Mesenchymal stem cell (in vitro differentiated cells and primary cell): Measurements from ENCODE around the gene CEBPG.

Experiments
- DNase-seq: peaks from one replicate; pipeline ENCODE4 v3.0.0-alpha.2; 2013
- H2AFZ ChIP-seq: one replicate; pipeline ENCODE4 v1.6.1; 2013; ENCODE audit warnings: low read depth, mild to moderate bottlenecking, control low read depth, inconsistent platforms, low read length, moderate library complexity
- H2AK5ac ChIP-seq: 2 replicates; pipeline ENCODE4 v1.6.1; 2013; ENCODE audit warnings: low read length, moderate library complexity, mild to moderate bottlenecking, inconsistent platforms; ENCODE audit not compliant: severe bottlenecking
- H2BK120ac ChIP-seq: one replicate; pipeline ENCODE4 v1.6.1; 2013; ENCODE audit warnings: low read depth, mild to moderate bottlenecking, inconsistent platforms, low read length, moderate library complexity
- H2BK12ac ChIP-seq, 2 experiments: one replicate each; pipeline ENCODE4 v1.6.1; 2013; ENCODE audit warnings: inconsistent platforms in 2 of 2, low read length in 2 of 2, mild to moderate bottlenecking in 2 of 2, moderate library complexity in 2 of 2, control low read depth in 1 of 2
- H2BK15ac ChIP-seq: one replicate; pipeline ENCODE4 v1.6.1; 2013; ENCODE audit warnings: mild to moderate bottlenecking, low read depth, inconsistent platforms; ENCODE audit not compliant: poor library complexity, severe bottlenecking
- H2BK5ac ChIP-seq: 2 replicates; pipeline ENCODE4 v1.6.1; 2013; ENCODE audit warnings: low read depth, mild to moderate bottlenecking, low read length, control low read depth, inconsistent platforms; ENCODE audit not compliant: poor library complexity, severe bottlenecking
- H3K14ac ChIP-seq, 2 experiments: one replicate each; pipeline ENCODE4 v1.6.1; 2013; ENCODE audit warnings: inconsistent platforms in 2 of 2, low read length in 2 of 2, control low read depth in 1 of 2, mild to moderate bottlenecking in 1 of 2, moderate library complexity in 1 of 2
- H3K18ac ChIP-seq, 2 experiments: one replicate each; pipeline ENCODE4 v1.6.1; 2013; ENCODE audit warnings: inconsistent platforms in 2 of 2, low read length in 2 of 2, control low read depth in 1 of 2, low read depth in 1 of 2, mild to moderate bottlenecking in 1 of 2
- H3K23ac ChIP-seq, 2 experiments: one replicate each; pipeline ENCODE4 v1.6.1; 2013; ENCODE audit warnings: inconsistent platforms in 2 of 2, low read length in 2 of 2, mild to moderate bottlenecking in 2 of 2, moderate library complexity in 2 of 2, control low read depth in 1 of 2
- H3K27ac ChIP-seq: 2 replicates; pipeline ENCODE4 v1.5.1; 2013; ENCODE audit warnings: mild to moderate bottlenecking, moderate library complexity, low read length, control low read depth, inconsistent platforms; ENCODE audit not compliant: poor library complexity, severe bottlenecking
- H3K27me3 ChIP-seq, 2 experiments: 2 replicates each; pipeline versions ENCODE4 v1.6.1 to v1.7.0; 2013; ENCODE audit warnings: low read length in 2 of 2, mild to moderate bottlenecking in 2 of 2, moderate library complexity in 2 of 2, control low read depth in 1 of 2, inconsistent platforms in 1 of 2; ENCODE audit not compliant: control insufficient read depth in 1 of 2, insufficient read depth in 1 of 2
- H3K36me3 ChIP-seq, 2 experiments: 2 replicates each; pipeline versions ENCODE4 v1.6.1 to v1.7.0; 2013; ENCODE audit warnings: low read length in 2 of 2, control low read depth in 1 of 2, inconsistent platforms in 1 of 2, low read depth in 1 of 2, mild to moderate bottlenecking in 1 of 2; ENCODE audit not compliant: insufficient read depth in 2 of 2, control insufficient read depth in 1 of 2
- H3K4ac ChIP-seq, 2 experiments: one replicate each; pipeline ENCODE4 v1.6.1; 2013; ENCODE audit warnings: inconsistent platforms in 2 of 2, low read length in 2 of 2, mild to moderate bottlenecking in 2 of 2, moderate library complexity in 2 of 2, control low read depth in 1 of 2, low read depth in 1 of 2
- H3K4me1 ChIP-seq: 2 replicates; pipeline ENCODE4 v1.6.1; 2013; ENCODE audit warnings: low read depth, low read length, control low read depth; ENCODE audit not compliant: control insufficient read depth, insufficient read depth
- H3K4me2 ChIP-seq: 2 replicates; pipeline ENCODE4 v1.6.1; 2013; ENCODE audit warnings: low read length, mild to moderate bottlenecking, inconsistent platforms; ENCODE audit not compliant: poor library complexity, severe bottlenecking
- H3K4me3 ChIP-seq, 2 experiments: 2 replicates each; pipeline versions ENCODE4 v1.5.1 to v1.7.0; 2013; ENCODE audit warnings: low read length in 2 of 2, mild to moderate bottlenecking in 2 of 2, control low read depth in 1 of 2, low read depth in 1 of 2; ENCODE audit not compliant: insufficient read depth in 1 of 2
- H3K79me1 ChIP-seq: replicated peaks from 2 replicates; pipeline ENCODE4 v1.6.1; 2013; ENCODE audit warnings: mild to moderate bottlenecking, control low read depth, low read length, inconsistent platforms; ENCODE audit not compliant: poor library complexity, severe bottlenecking
- H3K9ac ChIP-seq: 2 replicates; pipeline ENCODE4 v1.7.0; 2013; ENCODE audit warnings: mild to moderate bottlenecking, low read length, moderate library complexity
- H3K9me3 ChIP-seq: 2 replicates; pipeline ENCODE4 v1.7.0; 2013; ENCODE audit warnings: mild to moderate bottlenecking, low read length; ENCODE audit not compliant: control insufficient read depth
- H4K8ac ChIP-seq: one replicate; pipeline ENCODE4 v1.6.1; 2013; ENCODE audit warnings: inconsistent platforms, mild to moderate bottlenecking, low read length, moderate library complexity
- H4K91ac ChIP-seq: one replicate; pipeline ENCODE4 v1.6.1; 2013; ENCODE audit warnings: mild to moderate bottlenecking, low read length, inconsistent platforms
- WGBS: methylation state at CpG from one replicate; pipeline ENCODE4 v1.1.7; 2013; ENCODE audit warnings: mixed read lengths; 5-methylcytosine and 5-hydroxymethylcytosine counted together

CEBPG gene

GRCh38 chr19:33382006-33382405 lies 8.5 kb downstream of the CEBPG start:
- Histone ChIP-seq H4K8ac (no peak overlapping the region), H4K91ac (no peak overlapping the region), H3K4me3 (no peak overlapping the region), H3K4me1 (peaks cover 4% of the 10 kb centered on the region), H3K4ac (no peak overlapping the region), H2BK5ac (no peak overlapping the region), H3K79me1 (peaks cover 44% of the 10 kb centered on the region), H3K14ac (no peak overlapping the region), H3K27ac (no peak overlapping the region), H3K4me2 (no peak overlapping the region), H3K36me3 (peaks cover 24 to 26% of the 10 kb centered on the region in 2 experiments), H2AFZ (no peak overlapping the region), H3K9ac (no peak overlapping the region), H3K9me3 (no peaks in the 10 kb centered on the region), H2AK5ac (no peak overlapping the region), H2BK12ac (no peak overlapping the region), H3K18ac (no peak overlapping the region), H2BK120ac (no peak overlapping the region), H2BK15ac (no peak overlapping the region), H3K27me3 (no peaks in the 10 kb centered on the region), H3K23ac (no peak overlapping the region)
- DNase-seq, result no peak
- WGBS, result over 99% methylated on average over 4 of the region's 4 CpGs

- WGBS, result over 99% methylated on average over 4 of the region's 4 CpGs
- Histone ChIP-seq H4K8ac (no peak overlapping the region), H3K4me3 (no peak overlapping the region)
Measured at GRCh38 chr19:33382982-33383381, 9.5 kb downstream of the CEBPG start.

GRCh38 chr19:33383720-33384292 lies 10.3 kb downstream of the CEBPG start:
- no peak overlapping the region for H2BK15ac ChIP-seq
- H2BK5ac ChIP-seq, result no peak overlapping the region
- H3K14ac ChIP-seq, result peak overlapping the region in 1 of 2 experiments; percentile 7
- peaks cover 28 to 42% of the 10 kb centered on the region in 2 experiments for H3K36me3 ChIP-seq
- H3K27ac ChIP-seq, result no peak overlapping the region
- H3K9ac ChIP-seq, result no peak overlapping the region
- no peak overlapping the region for H2BK12ac ChIP-seq
- H2AK5ac ChIP-seq, result no peak overlapping the region
- 96% methylated on average over 13 of the region's 13 CpGs for WGBS
- H3K4ac ChIP-seq, result no peak overlapping the region
- no peak for DNase-seq
- no peak overlapping the region for H4K8ac ChIP-seq
- no peaks in the 10 kb centered on the region for H3K9me3 ChIP-seq
- H3K27me3 ChIP-seq, result no peaks in the 10 kb centered on the region
- peaks cover 2% of the 10 kb centered on the region for H3K4me1 ChIP-seq
- H3K18ac ChIP-seq, result no peak overlapping the region
- no peak overlapping the region for H3K4me3 ChIP-seq
- no peak overlapping the region for H4K91ac ChIP-seq
- H3K4me2 ChIP-seq, result no peak overlapping the region
- no peak overlapping the region for H2BK120ac ChIP-seq
- H3K23ac ChIP-seq, result no peak overlapping the region
- peaks cover 58% of the 10 kb centered on the region for H3K79me1 ChIP-seq
- H2AFZ ChIP-seq, result no peak overlapping the region

More at GRCh38 chr19:33382982-33383381, 9.5 kb downstream of the CEBPG start:
- Histone ChIP-seq H2BK12ac (no peak overlapping the region), H4K91ac (no peak overlapping the region), H3K18ac (no peak overlapping the region), H2BK5ac (no peak overlapping the region), H3K27ac (no peak overlapping the region), H3K36me3 (peaks cover 28 to 34% of the 10 kb centered on the region in 2 experiments), H3K9ac (no peak overlapping the region), H3K4me2 (no peak overlapping the region), H2AFZ (no peak overlapping the region), H2BK120ac (no peak overlapping the region), H3K79me1 (peaks cover 52% of the 10 kb centered on the region), H3K9me3 (no peaks in the 10 kb centered on the region), H3K4ac (no peak overlapping the region), H2AK5ac (no peak overlapping the region), H3K27me3 (no peaks in the 10 kb centered on the region), H3K14ac (no peak overlapping the region), H3K4me1 (peaks cover 2% of the 10 kb centered on the region), H2BK15ac (no peak overlapping the region), H3K23ac (no peak overlapping the region)
- DNase-seq, result no peak

GRCh38 chr19:33384983-33385382 lies 11.5 kb downstream of the CEBPG start:
- H2BK15ac ChIP-seq, result no peak overlapping the region
- H2BK12ac ChIP-seq, result no peak overlapping the region
- 98% methylated on average over 8 of the region's 8 CpGs for WGBS
- no peak overlapping the region for H3K23ac ChIP-seq
- H3K4me1 ChIP-seq, result peaks cover 8% of the 10 kb centered on the region
- DNase-seq, result no peak
- peaks cover 17 to 47% of the 10 kb centered on the region in 2 experiments for H3K36me3 ChIP-seq
- no peak overlapping the region for H2AFZ ChIP-seq
- H3K79me1 ChIP-seq, result peaks cover 63% of the 10 kb centered on the region
- H3K18ac ChIP-seq, result no peak overlapping the region
- H3K27ac ChIP-seq, result no peak overlapping the region
- no peak overlapping the region for H3K9ac ChIP-seq
- H3K9me3 ChIP-seq, result no peaks in the 10 kb centered on the region
- H4K8ac ChIP-seq, result no peak overlapping the region
- H3K4me3 ChIP-seq, result no peak overlapping the region
- H2BK5ac ChIP-seq, result no peak overlapping the region
- H3K4me2 ChIP-seq, result no peak overlapping the region
- no peak overlapping the region for H3K14ac ChIP-seq
- no peak overlapping the region for H4K91ac ChIP-seq
- H2BK120ac ChIP-seq, result no peak overlapping the region
- H3K4ac ChIP-seq, result no peak overlapping the region
- no peak overlapping the region for H2AK5ac ChIP-seq
- H3K27me3 ChIP-seq, result no peaks in the 10 kb centered on the region
